ENCODE data around the gene WWC2. TPM values are rescaled to one million over a fixed set of nuclear protein-coding genes. Genes with fewer than 3 reads are reported as not detected.

WWC2 gene
- total and polyA plus RNA-seq, 2 experiments from 2014 or later: 50.5 to 74.2 TPM

DNA sequence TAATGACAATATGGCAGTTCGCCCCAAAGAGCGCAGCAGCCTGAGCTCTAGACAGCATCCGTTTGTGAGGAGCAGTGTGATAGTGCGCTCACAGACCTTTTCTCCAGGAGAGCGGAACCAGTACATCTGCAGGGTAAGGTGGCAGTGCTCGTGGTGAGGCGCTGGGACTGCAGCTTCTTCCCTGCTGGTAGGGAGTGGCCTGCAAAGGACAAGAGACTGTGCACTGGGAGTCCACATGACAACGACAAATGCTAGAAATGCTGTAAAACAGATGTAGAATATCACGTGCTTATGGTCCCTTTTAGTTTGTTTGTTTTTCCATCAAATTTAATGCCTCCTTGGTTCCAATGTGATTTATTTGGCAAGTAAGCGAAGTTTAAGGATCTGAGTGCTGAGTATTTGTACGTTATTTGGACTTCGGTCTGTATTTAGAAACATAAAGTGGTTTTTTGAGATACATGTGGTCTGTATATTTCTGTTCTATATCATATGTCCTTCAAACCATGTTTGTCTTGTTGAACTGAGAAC lies 185.3 kb downstream of the WWC2 start:
- H3K4me1 ChIP-seq (ENCODE audit: insufficient read depth): no peaks in the 10 kb centered on the region
- H3K27ac ChIP-seq (ENCODE audit: low read depth): no peak overlapping the region
- H3F3A ChIP-seq (replicated peaks; ENCODE audit: low read depth): no peaks in the 10 kb centered on the region
- H3K4me3 ChIP-seq: no peak overlapping the region
- ATAC-seq (no peak), DNase-seq (ENCODE audit: low spot score) (no peak)
- H2AFZ ChIP-seq: no peak overlapping the region
- no peaks in the 10 kb centered on the region for H3K79me2 ChIP-seq (replicated peaks; ENCODE audit: insufficient read depth)
- peaks cover 55% of the 10 kb centered on the region for H3K36me3 ChIP-seq (ENCODE audit: insufficient read depth)
- Mint-ChIP-seq H3K4me1 (no peaks in the 10 kb centered on the region), H3K36me3 (ENCODE audit: low read depth) (peaks cover 79% of the 10 kb centered on the region), H3K27ac (no peak overlapping the region), H3K27me3 (ENCODE audit: insufficient read depth, low read depth, poor library complexity) (peaks cover 9% of the 10 kb centered on the region), H3K9me3 (no peaks in the 10 kb centered on the region), H3K4me3 (no peak overlapping the region)
- H3K4me2 ChIP-seq: no peak overlapping the region
- H4K20me1 ChIP-seq (replicated peaks; ENCODE audit: insufficient read depth): no peaks in the 10 kb centered on the region; the same call in 1 of the 2 replicates
- no peak for TF ChIP-seq JUNB (IDR thresholded peaks at IDR 0.05; ENCODE audit: unreplicated experiment)
- TF ChIP-seq ETS1 (IDR thresholded peaks at IDR 0.05): no peak
- TF ChIP-seq, protein P1, sequence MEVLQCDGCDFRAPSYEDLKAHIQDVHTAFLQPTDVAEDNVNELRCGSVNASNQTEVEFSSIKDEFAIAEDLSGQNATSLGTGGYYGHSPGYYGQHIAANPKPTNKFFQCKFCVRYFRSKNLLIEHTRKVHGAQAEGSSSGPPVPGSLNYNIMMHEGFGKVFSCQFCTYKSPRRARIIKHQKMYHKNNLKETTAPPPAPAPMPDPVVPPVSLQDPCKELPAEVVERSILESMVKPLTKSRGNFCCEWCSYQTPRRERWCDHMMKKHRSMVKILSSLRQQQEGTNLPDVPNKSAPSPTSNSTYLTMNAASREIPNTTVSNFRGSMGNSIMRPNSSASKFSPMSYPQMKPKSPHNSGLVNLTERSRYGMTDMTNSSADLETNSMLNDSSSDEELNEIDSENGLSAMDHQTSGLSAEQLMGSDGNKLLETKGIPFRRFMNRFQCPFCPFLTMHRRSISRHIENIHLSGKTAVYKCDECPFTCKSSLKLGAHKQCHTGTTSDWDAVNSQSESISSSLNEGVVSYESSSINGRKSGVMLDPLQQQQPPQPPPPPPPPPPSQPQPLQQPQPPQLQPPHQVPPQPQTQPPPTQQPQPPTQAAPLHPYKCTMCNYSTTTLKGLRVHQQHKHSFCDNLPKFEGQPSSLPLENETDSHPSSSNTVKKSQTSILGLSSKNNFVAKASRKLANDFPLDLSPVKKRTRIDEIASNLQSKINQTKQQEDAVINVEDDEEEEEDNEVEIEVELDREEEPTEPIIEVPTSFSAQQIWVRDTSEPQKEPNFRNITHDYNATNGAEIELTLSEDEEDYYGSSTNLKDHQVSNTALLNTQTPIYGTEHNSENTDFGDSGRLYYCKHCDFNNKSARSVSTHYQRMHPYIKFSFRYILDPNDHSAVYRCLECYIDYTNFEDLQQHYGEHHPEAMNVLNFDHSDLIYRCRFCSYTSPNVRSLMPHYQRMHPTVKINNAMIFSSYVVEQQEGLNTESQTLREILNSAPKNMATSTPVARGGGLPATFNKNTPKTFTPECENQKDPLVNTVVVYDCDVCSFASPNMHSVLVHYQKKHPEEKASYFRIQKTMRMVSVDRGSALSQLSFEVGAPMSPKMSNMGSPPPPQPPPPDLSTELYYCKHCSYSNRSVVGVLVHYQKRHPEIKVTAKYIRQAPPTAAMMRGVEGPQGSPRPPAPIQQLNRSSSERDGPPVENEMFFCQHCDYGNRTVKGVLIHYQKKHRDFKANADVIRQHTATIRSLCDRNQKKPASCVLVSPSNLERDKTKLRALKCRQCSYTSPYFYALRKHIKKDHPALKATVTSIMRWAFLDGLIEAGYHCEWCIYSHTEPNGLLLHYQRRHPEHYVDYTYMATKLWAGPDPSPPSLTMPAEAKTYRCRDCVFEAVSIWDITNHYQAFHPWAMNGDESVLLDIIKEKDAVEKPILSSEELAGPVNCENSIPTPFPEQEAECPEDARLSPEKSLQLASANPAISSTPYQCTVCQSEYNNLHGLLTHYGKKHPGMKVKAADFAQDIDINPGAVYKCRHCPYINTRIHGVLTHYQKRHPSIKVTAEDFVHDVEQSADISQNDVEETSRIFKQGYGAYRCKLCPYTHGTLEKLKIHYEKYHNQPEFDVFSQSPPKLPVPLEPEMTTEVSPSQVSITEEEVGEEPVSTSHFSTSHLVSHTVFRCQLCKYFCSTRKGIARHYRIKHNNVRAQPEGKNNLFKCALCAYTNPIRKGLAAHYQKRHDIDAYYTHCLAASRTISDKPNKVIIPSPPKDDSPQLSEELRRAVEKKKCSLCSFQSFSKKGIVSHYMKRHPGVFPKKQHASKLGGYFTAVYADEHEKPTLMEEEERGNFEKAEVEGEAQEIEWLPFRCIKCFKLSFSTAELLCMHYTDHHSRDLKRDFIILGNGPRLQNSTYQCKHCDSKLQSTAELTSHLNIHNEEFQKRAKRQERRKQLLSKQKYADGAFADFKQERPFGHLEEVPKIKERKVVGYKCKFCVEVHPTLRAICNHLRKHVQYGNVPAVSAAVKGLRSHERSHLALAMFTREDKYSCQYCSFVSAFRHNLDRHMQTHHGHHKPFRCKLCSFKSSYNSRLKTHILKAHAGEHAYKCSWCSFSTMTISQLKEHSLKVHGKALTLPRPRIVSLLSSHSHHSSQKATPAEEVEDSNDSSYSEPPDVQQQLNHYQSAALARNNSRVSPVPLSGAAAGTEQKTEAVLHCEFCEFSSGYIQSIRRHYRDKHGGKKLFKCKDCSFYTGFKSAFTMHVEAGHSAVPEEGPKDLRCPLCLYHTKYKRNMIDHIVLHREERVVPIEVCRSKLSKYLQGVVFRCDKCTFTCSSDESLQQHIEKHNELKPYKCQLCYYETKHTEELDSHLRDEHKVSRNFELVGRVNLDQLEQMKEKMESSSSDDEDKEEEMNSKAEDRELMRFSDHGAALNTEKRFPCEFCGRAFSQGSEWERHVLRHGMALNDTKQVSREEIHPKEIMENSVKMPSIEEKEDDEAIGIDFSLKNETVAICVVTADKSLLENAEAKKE (CRISPR knock-in tag; IDR thresholded peaks at IDR 0.05): no peak
- no peak for TF ChIP-seq STAT1 (IDR thresholded peaks at IDR 0.05; ENCODE audit: unreplicated experiment)
- no peak for TF ChIP-seq EZH2 (IDR thresholded peaks at IDR 0.05; ENCODE audit: low read depth, unreplicated experiment)
- no peaks in the 10 kb centered on the region for H3K27me3 ChIP-seq (ENCODE audit: insufficient read depth)
- H3K9me2 ChIP-seq (ENCODE audit: insufficient read depth): no peaks in the 10 kb centered on the region
